Mucosa of descending colon (tissue), 3 donors: Measurements from ENCODE around the gene CSF2. TPM values are rescaled to one million over a fixed set of nuclear protein-coding genes. Genes with fewer than 3 reads are reported as not detected.

Experiments
- ATAC-seq: fragments of 200-7000 bp; cut with Tn5 transposase; one replicate; pipeline ENCODE4 v1.9.1; 2020; ENCODE audit warnings: mild to moderate bottlenecking, moderate library complexity
- DNase-seq, 3 donors: peaks; one replicate each; pipeline ENCODE4 v3.0.0-alpha.2; 2020
- H3K36me3 ChIP-seq: fragments of 200-600 bp; one replicate; pipeline ENCODE4 v1.8.0; 2021; ENCODE audit warnings: low read depth, mild to moderate bottlenecking
- H3K4me1 ChIP-seq: fragments of 200-600 bp; one replicate; pipeline ENCODE4 v1.8.0; 2021; ENCODE audit warnings: low read depth, mild to moderate bottlenecking
- H3K4me3 ChIP-seq: fragments of 200-600 bp; one replicate; pipeline ENCODE4 v1.8.0; 2021; ENCODE audit warnings: mild to moderate bottlenecking
- H3K9me3 ChIP-seq: fragments of 200-600 bp; one replicate; pipeline ENCODE4 v1.8.0; 2021; ENCODE audit warnings: mild to moderate bottlenecking
- CTCF ChIP-seq: fragments of 200-600 bp; IDR thresholded peaks from one replicate; pipeline ENCODE4 v1.8.0; 2022; ENCODE audit warnings: antibody characterized with exemption, mild to moderate bottlenecking
- intact Hi-C, 2 donors: fragments of 100-400 bp; cut with DNase I in 1 of 2; cut with micrococcal nuclease in 1 of 2; formaldehyde crosslinking; loops; one replicate each; pipeline versions ENCODE4 v1.11.0 to v1.11.1; 2022; cut with DNase I, micrococcal nuclease
- total RNA-seq, 3 donors: library from RNA; stranded (reverse); fragmentation: NEBNext Ultra II Directional in 2 of 3; extraction: Animal tissue kit (Norgen Biotek cat#: 25700) in 2 of 3; gene quantifications; one replicate each; pipeline versions ENCODE4 v1.2.1 to v1.2.4, GENCODE V29; 2021 to 2023
- donor health status: DM: no; HTN: no; CAD: no; lungs with moderate emphysema.
- donor health status: DM: no; HTN: no; CAD: no.
- donor health status: DM: no; HTN: yes; CAD: no.

The CSF2 gene
- total RNA-seq, 3 donors from 2014 or later = not detected

DNA sequence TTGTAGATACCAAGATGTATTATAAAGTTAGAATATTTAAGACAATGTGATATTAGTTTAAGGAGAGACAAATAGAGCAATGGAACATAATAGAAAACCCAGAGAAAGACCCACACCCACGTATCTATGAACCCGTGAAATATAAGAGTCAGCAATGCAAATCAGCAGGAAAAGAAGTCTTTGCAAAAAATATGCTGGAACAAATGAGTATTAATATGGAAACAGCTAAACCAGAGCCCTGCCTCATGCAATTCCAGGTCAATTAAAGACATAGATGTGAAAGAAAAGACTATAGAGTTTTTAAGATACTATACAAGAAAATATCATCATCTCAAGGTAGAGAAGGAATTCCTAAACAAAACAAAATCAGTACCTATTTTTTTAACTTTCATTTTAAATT is 36.2 kb upstream of the CSF2 start:
- DNase-seq = no peak
- Histone ChIP-seq H3K36me3 (no peaks in the 10 kb centered on the region), H3K4me1 (no peaks in the 10 kb centered on the region), H3K9me3 (peaks cover 3% of the 10 kb centered on the region), H3K4me3 (no peak overlapping the region)
- ATAC-seq = no peak
- TF ChIP-seq CTCF = no peak
- intact Hi-C loops = no loop called here

DNA sequence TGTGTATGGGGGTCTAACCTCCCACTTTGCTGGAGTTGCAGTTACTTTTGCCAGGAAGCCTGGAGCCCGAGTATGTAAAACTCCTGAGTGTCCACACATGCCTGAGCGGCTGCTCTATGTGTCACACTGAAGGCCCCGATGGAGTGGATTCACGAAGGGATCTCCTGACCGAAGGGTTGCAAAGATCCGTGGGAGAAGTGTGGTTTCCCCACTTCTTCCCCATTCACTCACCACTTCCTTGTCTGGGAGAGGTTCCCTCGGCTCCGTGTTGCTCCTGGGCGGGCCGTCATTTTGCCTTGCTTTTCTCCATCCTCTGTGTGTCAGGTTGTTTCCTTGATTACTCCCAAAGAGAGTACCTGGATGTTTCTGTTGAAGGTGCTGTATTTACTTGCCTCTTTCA is 29.4 kb upstream of the CSF2 start:
- no peak for TF ChIP-seq CTCF
- ATAC-seq (peak; percentile 33), DNase-seq (no peak)
- intact Hi-C loops = no loop called here
- Histone ChIP-seq H3K4me1 (no peaks in the 10 kb centered on the region), H3K4me3 (no peak overlapping the region), H3K9me3 (no peaks in the 10 kb centered on the region), H3K36me3 (no peaks in the 10 kb centered on the region)

GRCh38 chr5:132046880-132047299 is 26.7 kb upstream of the CSF2 start:
- no peaks in the 10 kb centered on the region for H3K36me3 ChIP-seq
- ATAC-seq = no peak
- DNase-seq = no peak
- H3K9me3 ChIP-seq = no peaks in the 10 kb centered on the region
- intact Hi-C loops = no loop called here
- TF ChIP-seq CTCF = no peak
- no peaks in the 10 kb centered on the region for H3K4me1 ChIP-seq
- no peak overlapping the region for H3K4me3 ChIP-seq

- Histone ChIP-seq H3K4me3 (no peak overlapping the region), H3K9me3 (no peaks in the 10 kb centered on the region), H3K36me3 (no peaks in the 10 kb centered on the region), H3K4me1 (no peaks in the 10 kb centered on the region)
- intact Hi-C loops = no loop called here
- ATAC-seq (no peak), DNase-seq (no peak)
- TF ChIP-seq CTCF = no peak
Observed at GRCh38 chr5:132049093-132049492, 24.5 kb upstream of the CSF2 start.

GRCh38 chr5:132049559-132049958 is 24.0 kb upstream of the CSF2 start:
- intact Hi-C loops = no loop called here
- DNase-seq (no peak), ATAC-seq (no peak)
- H3K9me3 ChIP-seq = no peaks in the 10 kb centered on the region
- H3K4me1 ChIP-seq = no peaks in the 10 kb centered on the region
- TF ChIP-seq CTCF = no peak
- no peaks in the 10 kb centered on the region for H3K36me3 ChIP-seq
- H3K4me3 ChIP-seq = no peak overlapping the region

- Histone ChIP-seq H3K4me3 (no peak overlapping the region), H3K9me3 (no peaks in the 10 kb centered on the region), H3K4me1 (no peaks in the 10 kb centered on the region), H3K36me3 (no peaks in the 10 kb centered on the region)
- DNase-seq (peak in 2 of 3 donors; percentile 36 to 45), ATAC-seq (peak; percentile 56)
- no peak for TF ChIP-seq CTCF
- intact Hi-C loops = no loop called here
Observed at GRCh38 chr5:132050136-132050535, 23.5 kb upstream of the CSF2 start.
